ENCODE results near the gene NOS2.

GRCh38 chr17:27733773-27734172, 66.6 kb downstream of the NOS2 start:
- TF ChIP-seq CTCF (IDR thresholded peaks at IDR 0.05) (no peak), EZH2 (IDR thresholded peaks at IDR 0.05) (no peak)

Measured in neural progenitor cell (in vitro differentiated cells).